ENCODE data around the gene GLYR1.
A peak's percentile ranks its signal among the peaks of the same experiment; 100 is the strongest.
"Not testable (repeated sequence)": the region's sequence is repeated elsewhere in the genome, so short reads cannot be mapped to it uniquely, and the experiment has no call there.

Gene GLYR1

GRCh38 chr16:4787627-4788482 lies 59.2 kb downstream of the GLYR1 start, which contains the start of gene SEPTIN12:
Gene SEPTIN12 (minus strand): TSS chr16:4788345. CDS start chr16:4787645, 700 bp downstream.
- DNase-seq (ENCODE audit: low spot score), result no peak

GRCh38 chr16:4787068-4787467 lies 60.0 kb downstream of the GLYR1 start:
- DNase-seq (ENCODE audit: low spot score), result no peak

- no peak for DNase-seq (ENCODE audit: low spot score)
Measured at GRCh38 chr16:4785758-4786433, 61.2 kb downstream of the GLYR1 start.

- not testable (repeated sequence) for DNase-seq (ENCODE audit: low spot score)
Measured at GRCh38 chr16:4784444-4784987, 62.6 kb downstream of the GLYR1 start.

GRCh38 chr16:4783951-4784336 lies 63.1 kb downstream of the GLYR1 start:
- no peak for DNase-seq (ENCODE audit: low spot score)

- no peak for DNase-seq (ENCODE audit: low spot score)
Measured at GRCh38 chr16:4783251-4783950, 63.7 kb downstream of the GLYR1 start.

GRCh38 chr16:4780235-4780634 lies 66.9 kb downstream of the GLYR1 start:
- no peak for DNase-seq (ENCODE audit: low spot score)

- no peak for DNase-seq (ENCODE audit: low spot score)
Measured at GRCh38 chr16:4778050-4778392, 69.1 kb downstream of the GLYR1 start.

- DNase-seq (ENCODE audit: low spot score), result no peak
Measured at GRCh38 chr16:4777339-4778049, 69.6 kb downstream of the GLYR1 start.

- DNase-seq (ENCODE audit: low spot score), result no peak
Measured at GRCh38 chr16:4776141-4776705, 70.9 kb downstream of the GLYR1 start.

- DNase-seq (ENCODE audit: low spot score), result no peak
Measured at GRCh38 chr16:4775005-4775404, 72.1 kb downstream of the GLYR1 start.

- no peak for DNase-seq (ENCODE audit: low spot score)
Measured at GRCh38 chr16:4772351-4772750, 74.7 kb downstream of the GLYR1 start.

- DNase-seq (ENCODE audit: low spot score), result no peak
Measured at GRCh38 chr16:4771646-4772045, 75.4 kb downstream of the GLYR1 start.

GRCh38 chr16:4769306-4769638 lies 77.8 kb downstream of the GLYR1 start:
- DNase-seq (ENCODE audit: low spot score), result no peak

- peak; percentile 98 for DNase-seq (ENCODE audit: low spot score)
Measured at GRCh38 chr16:4768549-4769305, 78.4 kb downstream of the GLYR1 start.

- no peak for DNase-seq (ENCODE audit: low spot score)
Measured at GRCh38 chr16:4767872-4768548, 79.1 kb downstream of the GLYR1 start.

- DNase-seq (ENCODE audit: low spot score), result peak; percentile 98
Measured at GRCh38 chr16:4766875-4767628, 80.0 kb downstream of the GLYR1 start, which contains the start of gene ZNF500. Gene ZNF500 (minus strand): TSS chr16:4767162. CDS start chr16:4765978, 1,184 bp downstream.

GRCh38 chr16:4765511-4766474 lies 81.3 kb downstream of the GLYR1 start:
- DNase-seq (ENCODE audit: low spot score), result no peak
